HG03432 (cell line): Measurements from ENCODE around the gene TMEM245.
"Not testable (repeated sequence)": the region's sequence is repeated elsewhere in the genome, so short reads cannot be mapped to it uniquely, and the experiment has no call there.

Source experiments
- ATAC-seq: cut with Tn5 transposase; IDR thresholded peaks from one replicate; pipeline ENCODE4 v1.9.1; 2021; ENCODE audit warnings: mild to moderate bottlenecking, moderate library complexity; ENCODE audit not compliant: unreplicated experiment

The TMEM245 gene

DNA sequence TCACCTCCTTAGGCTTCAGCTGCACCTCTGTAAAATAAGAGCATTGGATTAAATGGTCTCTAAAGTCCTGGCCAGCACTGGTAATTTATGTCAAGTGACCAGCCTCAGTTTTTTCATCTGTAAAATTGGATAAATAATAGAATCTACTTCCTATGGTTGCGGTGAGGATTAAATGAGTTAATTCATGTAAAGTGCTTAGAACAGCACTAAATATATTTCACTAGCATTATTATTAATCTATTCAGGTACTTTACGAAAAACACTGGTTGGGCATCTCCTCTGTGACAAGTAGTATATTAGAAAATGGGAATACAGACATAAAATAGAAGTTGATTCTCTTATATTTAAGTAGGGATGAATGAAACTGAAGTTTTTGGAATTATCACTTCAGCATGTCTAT is 13.8 kb upstream of the TMEM245 start:
- no peak for ATAC-seq

DNA sequence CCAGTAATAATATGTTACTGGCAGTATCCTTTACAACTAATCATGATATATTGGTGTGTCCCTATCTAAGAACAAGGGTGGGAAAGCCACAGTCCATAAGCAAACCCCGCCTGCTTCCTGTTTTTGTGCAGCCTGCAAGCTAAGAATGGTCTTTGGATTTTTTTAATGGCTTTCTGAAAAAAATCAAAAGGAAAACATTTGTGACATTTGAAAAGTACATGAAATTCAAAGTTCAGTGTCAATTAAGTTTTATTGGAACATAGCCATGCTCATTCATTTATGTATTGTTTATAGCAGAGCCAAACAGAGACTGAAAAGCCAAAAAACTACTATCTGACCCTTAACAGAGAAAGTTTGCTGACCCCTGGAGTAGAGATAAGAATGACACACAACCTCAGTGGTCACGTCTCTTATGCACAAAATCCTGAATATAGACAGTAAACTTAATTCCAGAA is 12.8 kb upstream of the TMEM245 start:
- no peak for ATAC-seq

DNA sequence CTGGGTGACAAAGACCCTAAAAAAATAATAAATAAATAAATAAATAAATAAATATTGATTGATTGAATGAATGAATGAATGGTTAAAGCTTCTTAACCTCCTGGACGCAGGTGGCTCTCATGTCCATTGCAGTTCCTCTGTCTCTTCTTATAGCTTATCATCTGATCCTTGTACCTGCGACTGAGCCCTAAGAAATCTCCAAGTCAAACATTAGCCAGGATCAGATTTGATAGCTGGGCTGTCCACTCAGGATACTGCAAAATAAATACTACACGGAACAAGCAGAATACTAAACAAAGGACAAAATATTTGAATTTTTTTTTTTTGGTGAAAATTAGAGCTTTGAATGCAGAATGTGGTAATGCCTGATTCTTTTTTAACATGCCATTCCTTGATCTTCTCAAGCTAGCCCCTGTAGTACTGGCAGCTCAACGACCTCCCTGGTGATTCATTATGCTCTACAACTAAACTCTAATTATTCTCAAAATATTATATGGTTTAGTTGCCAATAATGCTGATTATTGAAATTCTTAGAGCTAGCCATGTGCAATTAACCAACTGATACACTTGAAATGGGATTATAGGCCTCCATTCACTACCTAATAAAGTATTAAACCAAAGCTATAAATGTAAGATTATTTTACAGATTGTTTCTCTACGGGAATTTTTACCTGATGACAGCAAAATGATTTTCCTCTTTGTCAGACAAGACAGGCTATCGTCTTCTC is 9.9 kb upstream of the TMEM245 start:
- no peak for ATAC-seq

DNA sequence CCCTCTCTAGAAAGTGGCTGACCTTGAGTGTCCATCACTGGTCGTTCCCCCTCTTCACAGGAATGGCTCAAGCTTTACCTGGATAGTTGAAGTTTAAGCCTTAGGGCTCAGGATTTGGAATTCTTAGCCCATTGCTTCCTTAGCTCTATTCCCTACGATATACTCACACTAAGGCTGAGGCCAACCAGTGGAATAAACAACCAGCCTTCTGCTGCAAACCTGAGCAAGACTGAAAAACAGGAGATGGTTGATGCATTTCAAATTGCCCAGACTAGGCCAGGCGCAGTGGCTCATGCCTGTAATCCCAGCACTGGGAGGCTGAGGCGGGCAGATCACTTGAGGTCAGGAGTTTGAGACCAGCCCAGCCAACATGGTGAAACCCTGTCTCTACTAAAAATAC is 6.9 kb upstream of the TMEM245 start:
- not testable (repeated sequence) for ATAC-seq

DNA sequence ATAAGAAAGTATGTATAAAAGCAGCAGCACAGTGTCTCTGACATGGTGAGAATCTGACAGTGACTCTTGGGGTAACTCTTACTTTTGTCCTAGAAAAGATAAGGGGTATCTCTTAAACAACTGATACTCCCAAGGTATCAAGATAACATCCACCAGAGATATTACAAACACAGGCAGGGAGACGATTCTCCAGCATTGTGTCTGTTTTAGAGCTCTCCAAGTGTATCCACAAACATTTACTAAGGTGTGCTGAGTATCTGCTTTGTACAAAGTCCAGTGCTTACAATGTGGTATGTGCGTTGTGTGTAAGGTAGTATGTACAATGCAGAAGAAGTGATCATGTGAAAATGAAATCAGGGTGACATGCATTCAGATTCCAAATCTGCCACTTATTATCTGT is 4.4 kb upstream of the TMEM245 start:
- no peak for ATAC-seq

DNA sequence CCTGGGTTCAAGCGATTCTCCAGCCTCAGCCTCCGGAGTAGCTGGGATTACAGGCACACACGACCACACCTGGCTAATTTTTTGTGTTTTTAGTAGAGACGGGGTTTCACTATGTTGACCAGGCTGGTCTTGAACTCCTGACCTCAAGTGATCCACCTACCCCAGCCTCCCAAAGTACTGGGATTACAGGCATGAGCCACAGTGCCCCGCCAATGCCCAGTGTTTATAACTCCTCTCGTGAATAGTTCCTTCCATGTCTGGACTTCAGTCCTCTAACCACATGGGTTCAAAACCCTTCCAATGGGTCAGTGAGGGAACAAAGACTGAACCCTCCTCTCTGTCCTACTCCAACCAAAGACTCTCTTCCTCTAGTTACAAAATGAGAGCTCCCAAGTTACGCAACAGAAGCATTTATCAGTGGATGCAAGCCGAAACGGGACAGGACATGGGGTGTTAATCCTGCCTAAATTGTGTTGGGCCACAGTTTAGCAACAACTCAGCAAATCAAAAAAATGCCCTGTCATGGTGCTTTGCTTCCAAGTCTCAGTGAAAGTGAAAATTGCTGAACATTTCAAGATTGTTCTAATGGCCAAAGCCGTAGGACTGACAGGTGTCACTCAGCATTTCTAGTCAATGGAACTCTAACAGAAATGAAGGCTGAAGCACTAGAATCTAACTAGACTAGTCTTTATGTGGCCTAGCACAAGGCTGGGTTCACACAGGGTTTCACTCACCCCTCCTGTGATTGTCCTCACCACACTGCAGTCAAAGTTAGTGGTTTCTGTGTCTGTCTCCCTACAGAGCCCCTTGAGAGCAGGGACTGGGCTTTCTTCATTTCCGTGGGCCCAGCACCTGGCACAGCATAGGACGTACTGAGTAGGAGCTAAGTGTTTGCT is 3.2 kb upstream of the TMEM245 start:
- peak; percentile 15 for ATAC-seq

DNA sequence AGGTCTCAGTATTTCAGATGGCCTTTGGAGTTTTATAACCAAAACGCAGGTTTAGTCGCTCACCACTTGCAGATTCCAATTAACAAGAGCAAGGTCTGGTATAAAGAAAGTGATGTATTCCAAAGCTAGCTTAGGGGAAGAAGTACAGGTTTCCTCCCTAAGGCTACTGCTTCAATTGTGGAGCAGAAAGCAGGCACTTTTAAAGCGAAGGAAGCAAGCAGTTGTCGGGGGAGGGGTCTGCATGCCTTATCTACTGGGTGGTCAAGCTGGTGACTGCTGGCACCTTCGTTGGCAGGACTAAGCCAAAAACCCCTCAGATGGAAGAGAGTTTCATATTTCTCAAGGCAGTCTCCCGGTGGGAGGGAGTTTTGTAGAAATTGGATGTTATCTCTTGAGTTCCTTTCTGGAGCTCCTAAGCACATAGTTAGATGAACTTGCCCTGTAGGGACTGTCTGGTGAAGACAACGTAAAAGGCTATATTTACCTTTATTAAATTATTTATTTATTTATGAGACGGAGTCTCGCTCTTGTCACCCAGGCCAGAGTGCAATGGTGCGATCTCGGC is 1.6 kb upstream of the TMEM245 start:
- no peak for ATAC-seq

DNA sequence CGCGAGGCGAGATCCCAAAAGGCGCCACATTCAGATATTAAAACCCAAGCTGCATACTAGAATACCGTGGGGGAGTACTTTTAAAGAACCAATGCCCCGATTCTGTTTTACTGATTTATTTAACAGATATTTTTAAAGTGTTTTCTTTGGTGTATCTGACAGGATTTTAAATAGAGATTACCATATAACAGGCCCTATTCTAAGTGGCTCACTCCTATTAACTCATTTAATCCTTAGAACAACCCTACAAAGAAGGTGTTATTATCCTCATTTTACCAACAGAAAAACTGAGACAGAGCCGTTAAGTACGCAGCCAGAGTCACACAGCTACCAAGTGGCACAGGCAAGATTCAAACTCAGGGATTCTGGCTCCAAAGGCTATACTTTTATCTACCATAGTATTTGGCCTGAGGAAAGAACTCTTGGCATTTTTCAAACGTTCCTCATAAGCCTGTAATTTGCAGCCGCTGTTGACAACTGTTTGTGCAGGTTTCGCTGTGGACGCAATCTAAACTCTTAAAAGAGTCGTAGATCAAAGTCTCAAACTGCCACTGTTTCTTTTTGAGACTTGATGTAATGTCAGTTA is 550 bp upstream of the TMEM245 start:
- ATAC-seq: no peak

DNA sequence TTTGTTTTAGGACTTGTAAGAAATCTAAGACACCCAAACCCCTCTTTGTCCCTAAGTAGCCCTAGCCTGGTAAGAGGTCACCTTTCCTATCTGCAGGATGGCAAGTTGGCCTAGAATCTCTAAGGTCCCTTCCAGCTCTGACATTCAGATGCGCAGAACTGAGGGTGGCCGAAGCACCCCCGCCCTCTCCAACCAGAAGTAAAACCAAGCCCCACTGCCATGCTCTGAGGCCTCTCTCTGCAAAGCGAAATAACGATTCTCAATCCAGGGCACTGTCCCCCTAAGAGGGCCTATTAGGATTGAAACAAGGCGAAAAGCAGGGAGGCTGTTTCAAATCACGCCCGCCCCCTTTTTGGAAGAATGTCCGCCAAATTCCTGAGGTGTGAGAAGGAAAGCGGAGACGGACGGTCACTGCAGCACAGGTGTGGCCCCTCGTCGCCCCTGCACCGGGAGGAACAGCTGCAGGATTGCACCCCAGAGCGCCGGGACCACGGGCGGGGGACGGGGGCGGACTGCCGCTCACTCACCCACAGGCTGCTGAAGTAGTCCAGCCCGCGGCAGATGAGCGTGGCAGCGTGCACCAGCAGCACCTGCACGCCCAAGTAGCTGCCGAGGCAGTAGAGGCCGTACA is 824 bp downstream of the TMEM245 start:
- ATAC-seq: no peak

DNA sequence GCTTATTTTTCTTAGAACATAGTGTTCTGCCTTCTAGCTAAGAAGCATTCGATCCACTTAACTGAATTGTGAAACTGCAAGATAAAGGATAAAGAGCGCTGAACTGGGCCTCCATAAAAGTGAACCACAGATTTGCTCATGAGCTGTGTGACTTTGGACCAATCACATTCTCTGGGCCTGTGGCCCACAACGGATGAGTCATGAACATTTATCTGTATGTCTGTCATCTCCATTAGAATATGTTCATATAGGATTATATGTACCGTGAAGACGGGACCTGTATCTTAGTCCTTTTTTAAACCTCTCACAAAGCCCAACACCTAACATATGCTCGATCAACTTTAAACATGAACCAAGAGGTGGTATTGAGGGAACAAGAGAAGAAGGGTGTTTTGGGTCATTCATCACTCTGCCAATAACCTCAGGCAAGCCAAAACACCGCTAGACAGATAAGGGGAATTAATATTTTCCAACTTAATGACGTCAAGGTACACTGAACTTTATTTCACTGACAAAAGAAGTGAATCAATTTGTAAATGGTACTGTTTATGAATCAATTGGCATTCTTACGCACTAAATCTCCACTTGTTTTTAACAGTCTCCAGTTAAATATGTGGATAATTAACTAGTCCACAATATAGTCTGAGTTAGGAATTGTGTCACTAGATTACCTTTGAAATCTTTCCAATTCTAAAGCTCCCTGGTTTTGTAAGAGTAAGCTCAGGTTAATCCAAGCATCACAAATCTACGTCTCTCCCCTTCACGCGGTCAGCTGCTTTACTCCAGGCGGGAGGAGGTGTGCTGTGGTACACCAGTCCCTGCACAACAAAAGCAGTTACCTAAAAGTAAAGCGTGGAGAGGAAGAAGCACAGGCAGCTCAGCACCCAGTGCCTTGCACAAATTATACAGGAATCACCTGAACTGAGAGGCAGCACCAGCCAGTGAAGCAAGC is 1.6 kb downstream of the TMEM245 start:
- ATAC-seq: no peak

DNA sequence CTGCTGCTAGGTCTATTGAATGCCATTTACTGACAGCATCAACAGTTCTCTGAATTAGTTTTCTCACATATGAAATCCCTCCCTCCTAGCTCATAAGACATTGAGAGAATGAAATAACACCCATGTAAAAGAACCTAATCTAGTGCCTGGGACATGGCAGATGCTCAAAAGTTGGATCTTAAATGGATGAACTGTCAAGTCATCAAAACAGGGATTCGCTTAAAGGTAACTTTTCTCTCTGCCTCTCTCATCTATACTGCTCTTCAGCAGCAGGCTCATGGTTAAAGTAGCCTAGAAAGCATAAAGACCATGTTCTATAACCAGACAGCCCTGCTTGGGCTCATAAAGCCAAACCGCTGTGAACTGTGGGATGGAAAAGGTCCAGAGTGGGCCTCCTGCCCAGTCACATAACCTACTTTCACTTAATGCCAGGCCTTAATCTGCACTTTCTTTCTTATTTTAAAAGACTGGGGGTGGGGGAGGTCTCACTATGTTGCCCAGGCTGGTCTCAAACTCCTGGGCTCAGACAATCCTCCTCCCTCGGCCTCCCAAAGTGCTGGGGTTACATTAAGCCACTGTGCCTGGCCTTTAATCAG is 3.7 kb downstream of the TMEM245 start:
- no peak for ATAC-seq

DNA sequence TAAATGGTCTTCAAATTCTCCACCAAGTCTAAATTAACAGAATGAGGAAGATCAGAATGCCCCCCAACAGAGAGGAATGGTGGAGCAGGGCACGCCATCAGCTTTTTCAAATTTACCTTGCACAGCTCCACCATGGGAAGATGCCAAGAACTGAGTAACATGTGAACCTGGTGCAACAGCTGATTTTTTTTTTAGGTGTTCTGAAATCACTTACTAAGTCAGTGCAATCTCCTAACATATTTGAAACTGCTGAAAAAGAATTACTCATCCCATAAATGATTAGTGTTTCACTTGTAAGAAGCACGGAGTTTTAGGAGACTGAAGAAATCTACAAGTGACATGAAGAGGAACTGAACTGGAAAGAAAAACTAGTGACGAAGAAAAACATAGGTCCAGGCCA is 5.1 kb downstream of the TMEM245 start:
- ATAC-seq: no peak

DNA sequence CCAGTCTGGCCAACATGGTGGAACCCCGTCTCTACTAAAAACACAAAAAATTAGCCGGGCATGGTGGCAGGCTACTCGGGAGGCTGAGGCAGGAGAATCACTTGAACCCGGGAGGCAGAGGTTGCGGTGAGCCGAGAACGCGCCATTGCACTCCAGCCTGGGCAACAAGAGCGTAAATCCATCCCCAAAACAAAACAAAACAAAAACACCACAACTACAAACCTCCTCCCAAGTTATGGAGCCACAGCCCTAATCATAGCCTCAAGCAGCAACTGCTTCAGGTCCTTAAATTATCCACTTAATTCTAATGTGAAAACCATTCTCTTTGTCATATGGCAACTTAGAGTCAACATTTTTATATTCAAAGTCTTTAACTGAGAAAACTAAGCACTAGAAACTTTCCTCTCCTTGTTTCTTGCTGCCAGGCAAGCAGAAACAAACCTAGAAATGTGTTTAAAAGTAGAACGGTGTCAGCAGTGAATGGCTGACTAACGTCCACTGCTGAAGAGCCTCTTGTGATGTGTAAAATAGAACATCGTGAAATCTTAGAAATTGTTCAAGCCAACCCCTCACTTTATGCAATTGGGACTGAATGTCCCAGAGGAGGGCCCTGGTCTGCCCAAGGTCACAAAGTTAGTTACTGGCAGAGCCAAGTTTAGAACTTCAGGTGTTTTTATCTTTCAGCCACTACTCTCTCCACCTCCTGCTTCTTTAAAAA is 5.7 kb downstream of the TMEM245 start:
- no peak for ATAC-seq

DNA sequence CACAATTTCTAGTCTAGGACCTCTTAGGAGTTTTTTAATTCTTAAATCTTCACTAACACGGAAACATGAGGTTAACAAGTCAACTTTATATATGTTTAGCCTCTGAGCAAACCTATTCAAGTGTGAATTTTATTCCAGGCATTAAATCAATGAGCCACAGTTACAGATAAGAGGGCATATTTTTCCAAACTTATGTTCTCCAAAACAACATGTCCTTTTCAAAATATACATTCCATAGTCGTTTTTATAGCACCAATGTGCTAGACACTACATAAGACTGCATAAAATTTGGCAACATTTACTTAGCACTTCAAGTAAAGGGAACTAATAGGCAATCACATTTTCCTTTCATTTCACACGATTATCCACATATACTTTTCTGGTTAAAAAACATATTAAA is 6.5 kb downstream of the TMEM245 start:
- ATAC-seq: no peak

DNA sequence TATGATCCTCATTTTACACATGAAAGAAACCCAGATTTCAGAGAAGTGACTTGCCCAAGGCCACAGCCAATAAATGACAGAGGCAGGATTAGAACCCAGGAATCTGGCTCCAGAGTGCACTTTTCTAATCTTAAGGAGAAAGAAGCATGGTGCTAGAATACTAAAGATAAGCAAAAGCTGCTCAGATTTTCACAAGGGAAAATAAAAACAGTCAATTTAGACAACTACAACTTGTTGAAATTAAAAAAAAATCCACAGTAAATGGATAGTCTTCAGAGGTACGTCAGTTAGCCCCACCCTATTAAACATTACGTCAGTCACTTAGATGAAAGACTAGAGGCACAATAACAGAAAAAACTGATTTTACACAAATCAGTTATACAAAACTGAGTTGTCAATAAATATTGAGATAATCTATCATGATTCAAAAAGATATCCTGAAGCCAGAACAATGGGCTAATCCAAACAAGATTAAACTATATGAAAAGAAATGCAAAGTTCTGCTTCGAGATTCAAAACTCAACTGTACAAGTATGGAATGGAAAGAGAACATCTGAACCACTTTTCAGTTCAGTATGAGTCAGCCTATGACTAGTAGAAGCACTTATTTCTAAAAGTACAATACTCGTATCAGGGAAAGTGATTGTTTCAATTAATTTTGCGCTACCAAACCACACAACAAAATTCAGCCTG is 9.3 kb downstream of the TMEM245 start:
- ATAC-seq: peak; percentile 85

DNA sequence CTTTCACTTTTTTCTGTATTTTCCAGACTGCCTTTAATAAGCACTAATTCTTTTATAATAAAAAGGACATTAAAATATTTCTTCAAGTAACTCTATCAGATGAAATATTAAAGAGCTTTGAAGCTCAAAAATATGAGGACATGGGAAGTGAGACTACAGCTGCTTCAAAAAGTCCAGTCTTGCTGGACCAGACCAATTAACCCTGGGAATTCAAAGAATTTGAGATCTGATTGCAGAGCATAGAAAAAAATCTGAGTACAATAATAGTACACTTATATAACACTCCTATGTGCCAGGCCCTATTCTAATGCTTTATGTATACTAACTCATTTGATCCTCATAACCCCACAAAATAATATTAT is 9.8 kb downstream of the TMEM245 start:
- ATAC-seq: no peak

DNA sequence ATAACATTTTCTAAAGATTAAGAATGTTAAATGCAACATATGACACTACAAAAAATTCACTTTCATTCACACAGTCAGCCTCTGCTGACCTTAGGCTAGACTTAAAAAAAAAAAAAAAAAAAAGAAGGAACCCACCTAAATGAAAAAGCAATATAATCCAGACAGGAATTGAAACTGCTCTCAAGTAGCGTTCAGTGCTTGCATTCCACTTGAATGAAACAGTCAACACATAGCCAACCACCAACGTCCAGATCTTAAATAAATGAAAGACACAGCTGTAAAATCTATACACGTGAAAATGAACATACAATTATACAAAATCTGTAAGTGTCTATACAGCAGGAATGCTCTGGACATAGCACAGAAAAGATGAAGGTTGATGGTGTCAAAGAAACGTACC is 11.4 kb downstream of the TMEM245 start:
- no peak for ATAC-seq
